Measurements from ENCODE around the gene C1orf21.

Gene C1orf21

GRCh38 chr1:184512724-184513123, 125.9 kb downstream of the C1orf21 start:
- no peak for DNase-seq

- no peak for DNase-seq
Observed at GRCh38 chr1:184513421-184513820, 126.6 kb downstream of the C1orf21 start.

GRCh38 chr1:184513966-184514365, 127.1 kb downstream of the C1orf21 start:
- no peak for DNase-seq

- no peak for DNase-seq
Observed at GRCh38 chr1:184514447-184514846, 127.6 kb downstream of the C1orf21 start.

GRCh38 chr1:184517130-184517529, 130.3 kb downstream of the C1orf21 start:
- no peak for DNase-seq

GRCh38 chr1:184518736-184519357, 132.0 kb downstream of the C1orf21 start:
- DNase-seq = no peak

GRCh38 chr1:184520336-184520735, 133.5 kb downstream of the C1orf21 start:
- DNase-seq = no peak

- DNase-seq = no peak
Observed at GRCh38 chr1:184524248-184524647, 137.4 kb downstream of the C1orf21 start.

- no peak for DNase-seq
Observed at GRCh38 chr1:184527402-184527801, 140.6 kb downstream of the C1orf21 start.

- no peak for DNase-seq
Observed at GRCh38 chr1:184530226-184530625, 143.4 kb downstream of the C1orf21 start.

- DNase-seq = no peak
Observed at GRCh38 chr1:184531296-184531695, 144.5 kb downstream of the C1orf21 start.

GRCh38 chr1:184532199-184532598, 145.4 kb downstream of the C1orf21 start:
- DNase-seq = no peak

- DNase-seq = no peak
Observed at GRCh38 chr1:184533049-184533448, 146.2 kb downstream of the C1orf21 start.

- no peak for DNase-seq
Observed at GRCh38 chr1:184533915-184534314, 147.1 kb downstream of the C1orf21 start.

- no peak for DNase-seq
Observed at GRCh38 chr1:184534690-184535089, 147.9 kb downstream of the C1orf21 start.

- no peak for DNase-seq
Observed at GRCh38 chr1:184535191-184535970, 148.6 kb downstream of the C1orf21 start.

GRCh38 chr1:184536246-184536985, 149.6 kb downstream of the C1orf21 start:
- DNase-seq = no peak

- DNase-seq = no peak
Observed at GRCh38 chr1:184539580-184539979, 152.8 kb downstream of the C1orf21 start.

GRCh38 chr1:184541537-184542152, 154.8 kb downstream of the C1orf21 start:
- no peak for DNase-seq

- no peak for DNase-seq
Observed at GRCh38 chr1:184542291-184542690, 155.5 kb downstream of the C1orf21 start.

- DNase-seq = no peak
Observed at GRCh38 chr1:184545601-184546000, 158.8 kb downstream of the C1orf21 start.

- DNase-seq = no peak
Observed at GRCh38 chr1:184552446-184552845, 165.6 kb downstream of the C1orf21 start.
